GM12878 (cell line): ENCODE measurements around the gene ELMO2. TPM values are rescaled to one million over a fixed set of nuclear protein-coding genes. Genes with fewer than 3 reads are reported as not detected.

Experiments
- ASH2L ChIP-seq: fragments of 300-600, 200-600 bp; sonication (generic); IDR thresholded peaks from 2 replicates; pipeline ENCODE4 v1.6.1; 2017; ENCODE audit warnings: low read depth, mild to moderate bottlenecking, borderline replicate concordance
- EZH2 ChIP-seq: IDR thresholded peaks from 2 replicates; pipeline ENCODE4 v1.6.1; 2012; ENCODE audit warnings: low read depth, mild to moderate bottlenecking, control low read depth, inconsistent platforms, low read length, borderline replicate concordance; ENCODE audit not compliant: control insufficient read depth
- MLLT1 ChIP-seq: fragments of 450-650 bp; IDR thresholded peaks from 2 replicates; pipeline ENCODE4 v1.6.1; 2016; ENCODE audit warnings: mild to moderate bottlenecking
- RAD51 ChIP-seq: fragments of 450-650 bp; IDR thresholded peaks from 2 replicates; pipeline ENCODE4 v1.6.1; 2016; ENCODE audit warnings: moderate library complexity, mild to moderate bottlenecking, inconsistent platforms
- ZBED1 ChIP-seq: IDR thresholded peaks from 2 replicates; pipeline ENCODE4 v1.6.1; 2016; ENCODE audit warnings: borderline replicate concordance
- ZBTB11 ChIP-seq: fragments of 450-650 bp; formaldehyde crosslinking; IDR thresholded peaks from 2 replicates; pipeline ENCODE4 v1.5.0; 2022; ENCODE audit warnings: mild to moderate bottlenecking, missing genetic modification characterization
- ZNF687 ChIP-seq: fragments of 450-650 bp; IDR thresholded peaks from 2 replicates; pipeline ENCODE4 v1.6.1; 2017; ENCODE audit warnings: mild to moderate bottlenecking, moderate library complexity
- polyA plus RNA-seq, 11 experiments: library from polyadenylated mRNA; depleted of rRNA in 4 of 11; unstranded in 6 of 11; stranded (reverse) in 5 of 11; fragments of >200 nt; fragmentation: Nextera tagmentation in 4 of 11; fragmentation: Illumina TruSeq in 1 of 11; extraction: Ambion mirVana in 4 of 11; extraction: Trizol in 1 of 11; gene quantifications; 1 replicate in 1 of 11; 2 replicates in 10 of 11; pipeline versions ENCODE4 v1.2.1 to v1.2.3, GENCODE V29; 2011 to 2016; ENCODE audit warnings: inconsistent platforms in 2 of 11, missing spikeins in 2 of 11, low read depth in 1 of 11
- total RNA-seq, 4 experiments: library from RNA; depleted of rRNA in 3 of 4; stranded (reverse); fragments of >200 nt in 3 of 4; fragmentation: Illumina TruSeq in 1 of 4; extraction: Trizol in 1 of 4; gene quantifications; 2 replicates each; pipeline versions ENCODE4 v1.2.1 to v1.2.3, GENCODE V29; 2013 to 2021

ELMO2 gene
- total and polyA plus RNA-seq, 10 of the 15 experiments (the other 5 are each of a cell fraction or from before 2014, with no cell fraction given), result 14.2 to 40.2 (median 37.6) TPM

GRCh38 chr20:46415773-46416172 lies 9.4 kb upstream of the ELMO2 start (continued):
- TF ChIP-seq ZNF687 (no peak), RAD51 (no peak), EZH2 (no peak), MLLT1 (no peak), ZBTB11 (CRISPR knock-in tag) (no peak), ASH2L (no peak), ZBED1 (no peak)
